K562 (cell line): ENCODE measurements around the gene TTC23L. TPM values are rescaled to one million over a fixed set of nuclear protein-coding genes. Genes with fewer than 3 reads are reported as not detected.
A peak's percentile ranks its signal among the peaks of the same experiment; 100 is the strongest.

ENCODE experiments used
- BMI1 ChIP-seq: fragments of 150-350 bp; IDR thresholded peaks from 2 replicates; pipeline ENCODE4 v1.6.1; 2014; ENCODE audit warnings: low read length
- BRD4 ChIP-seq: fragments of 200-600 bp; sonication (generic); IDR thresholded peaks from 2 replicates; pipeline ENCODE4 v1.6.1; 2017; ENCODE audit warnings: inconsistent platforms
- FOXJ2 ChIP-seq: fragments of 200-800 bp; sonication (Bioruptor generic); IDR thresholded peaks from 2 replicates; pipeline ENCODE4 v1.6.1; 2016; ENCODE audit warnings: missing genetic modification characterization, missing compliant biosample characterization
- FOXK2 ChIP-seq, 2 experiments: fragments of 450-650 bp; IDR thresholded peaks in 1 of 2; conservative IDR thresholded peaks in 1 of 2; 2 replicates each; pipeline ENCODE4 v1.6.1; 2016; ENCODE audit warnings: low read depth in 2 of 2, mild to moderate bottlenecking in 1 of 2
- GTF2E2 ChIP-seq: fragments of 200-800 bp; sonication (Bioruptor generic); IDR thresholded peaks from 2 replicates; pipeline ENCODE4 v1.6.1; 2016; ENCODE audit warnings: missing genetic modification characterization, missing compliant biosample characterization
- IRF1 ChIP-seq: sonication (generic); formaldehyde crosslinking; IDR thresholded peaks from 2 replicates; pipeline ENCODE4 v1.8.0; 2022; ENCODE audit warnings: missing genetic modification reagents, mild to moderate bottlenecking, borderline replicate concordance
- KLF1 ChIP-seq: fragments of 450-650 bp; IDR thresholded peaks from 2 replicates; pipeline ENCODE4 v1.6.1; 2016; ENCODE audit warnings: missing genetic modification characterization, missing compliant biosample characterization
- MBD2 ChIP-seq: sonication (generic); IDR thresholded peaks from 2 replicates; pipeline ENCODE4 v1.6.1; 2016; ENCODE audit warnings: low read depth, borderline replicate concordance
- MCM3 ChIP-seq: fragments of 450-650 bp; IDR thresholded peaks from 2 replicates; pipeline ENCODE4 v1.6.1; 2016
- NFXL1 ChIP-seq: fragments of 450-650 bp; formaldehyde crosslinking; IDR thresholded peaks from 2 replicates; pipeline ENCODE4 v1.4.0; 2021; ENCODE audit warnings: mild to moderate bottlenecking
- PREB ChIP-seq: sonication (generic); formaldehyde crosslinking; IDR thresholded peaks from 2 replicates; pipeline ENCODE4 v1.8.1; 2023; ENCODE audit warnings: mild to moderate bottlenecking, missing genetic modification reagents
- RERE ChIP-seq: sonication (generic); formaldehyde crosslinking; IDR thresholded peaks from 2 replicates; pipeline ENCODE4 v1.8.0; 2023; ENCODE audit warnings: missing genetic modification reagents, mild to moderate bottlenecking, borderline replicate concordance
- SMAD2 ChIP-seq: fragments of 150-350 bp; IDR thresholded peaks from 2 replicates; pipeline ENCODE4 v1.6.1; 2014; ENCODE audit warnings: low read depth, mild to moderate bottlenecking, low read length
- TAF1 ChIP-seq: IDR thresholded peaks from 2 replicates; pipeline ENCODE4 v1.6.1; 2011; ENCODE audit warnings: mild to moderate bottlenecking, low read length, moderate library complexity; ENCODE audit not compliant: insufficient read depth, control insufficient read depth, severe bottlenecking; ENCODE audit errors: extremely low read depth
- TFE3 ChIP-seq: fragments of 450-650 bp; formaldehyde crosslinking; IDR thresholded peaks from 2 replicates; pipeline ENCODE4 v1.4.0; 2020; ENCODE audit warnings: mild to moderate bottlenecking, mixed read lengths
- WHSC1 ChIP-seq: IDR thresholded peaks from one replicate; pipeline ENCODE4 v1.6.1; 2012; ENCODE audit warnings: low read length, control low read depth, inconsistent platforms
- ZNF77 ChIP-seq: fragments of 250-450 bp; sonication (Bioruptor Pico); IDR thresholded peaks from 2 replicates; pipeline ENCODE4 v1.5.0; 2020
- polyA plus RNA-seq, 8 experiments: library from polyadenylated mRNA; depleted of rRNA in 4 of 8; stranded (reverse) in 5 of 8; unstranded in 3 of 8; fragments of >200 nt; fragmentation: Nextera tagmentation in 2 of 8; fragmentation: Illumina TruSeq in 1 of 8; extraction: Ambion mirVana in 2 of 8; extraction: Trizol in 1 of 8; gene quantifications; 2 replicates each; pipeline versions ENCODE4 v1.2.1 to v1.2.3, GENCODE V29; 2011 to 2014; ENCODE audit warnings: inconsistent platforms in 1 of 8, missing spikeins in 1 of 8
- total RNA-seq, 7 experiments: library from RNA; depleted of rRNA in 6 of 7; stranded (reverse); fragments of >200 nt in 6 of 7; fragmentation: Illumina TruSeq in 2 of 7; extraction: Trizol in 2 of 7; gene quantifications; 2 replicates each; pipeline versions ENCODE4 v1.2.1 to v1.2.3, GENCODE V29; 2011 to 2021; ENCODE audit warnings: low replicate concordance in 1 of 7
- TF ChIP-seq, protein P1 (sequence below): sonication (generic); formaldehyde crosslinking; IDR thresholded peaks from 2 replicates; pipeline ENCODE4 v1.8.1; 2022; ENCODE audit warnings: missing genetic modification reagents

The TTC23L gene
- total and polyA plus RNA-seq, 9 of the 15 experiments (the other 6 are each of a cell fraction or from before 2014, with no cell fraction given): 0.03 to 0.32 (median 0.14) TPM; not detected in 2

DNA sequence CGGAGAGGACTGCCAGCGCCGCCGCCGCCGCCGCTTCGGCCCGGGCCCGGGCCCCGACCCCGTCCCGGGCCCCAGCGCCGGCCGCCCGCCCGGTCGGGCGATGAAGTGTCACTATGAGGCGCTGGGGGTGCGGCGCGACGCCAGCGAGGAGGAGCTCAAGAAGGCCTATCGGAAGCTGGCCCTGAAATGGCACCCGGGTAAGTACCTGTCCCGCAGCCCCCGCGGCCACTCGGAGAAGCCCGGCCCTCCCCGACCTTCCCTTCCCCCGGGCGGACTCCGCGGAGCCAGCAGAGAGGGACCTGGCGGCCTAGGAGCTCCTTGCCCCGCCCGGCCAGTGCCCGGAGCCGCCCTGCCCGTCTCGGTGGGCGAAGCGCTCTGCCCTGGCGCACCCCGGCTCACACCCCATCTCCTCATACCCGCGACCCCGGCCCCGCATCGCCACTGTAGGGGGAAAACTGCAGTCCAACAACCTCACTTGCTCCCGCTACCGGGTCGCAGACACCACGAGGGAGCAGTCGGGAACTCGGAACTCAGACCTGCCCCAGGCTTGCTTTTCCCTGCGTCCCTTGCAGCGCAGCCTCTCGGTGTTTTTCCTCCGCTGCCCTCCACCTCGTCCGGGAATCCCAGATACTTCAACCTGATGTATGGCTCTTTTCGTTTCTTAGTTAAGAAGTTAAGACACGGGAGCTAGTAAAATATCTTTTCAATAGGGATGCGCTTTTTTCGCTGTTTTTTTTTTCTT is 90.9 kb downstream of the TTC23L start (continued):
- TF ChIP-seq, protein P1, sequence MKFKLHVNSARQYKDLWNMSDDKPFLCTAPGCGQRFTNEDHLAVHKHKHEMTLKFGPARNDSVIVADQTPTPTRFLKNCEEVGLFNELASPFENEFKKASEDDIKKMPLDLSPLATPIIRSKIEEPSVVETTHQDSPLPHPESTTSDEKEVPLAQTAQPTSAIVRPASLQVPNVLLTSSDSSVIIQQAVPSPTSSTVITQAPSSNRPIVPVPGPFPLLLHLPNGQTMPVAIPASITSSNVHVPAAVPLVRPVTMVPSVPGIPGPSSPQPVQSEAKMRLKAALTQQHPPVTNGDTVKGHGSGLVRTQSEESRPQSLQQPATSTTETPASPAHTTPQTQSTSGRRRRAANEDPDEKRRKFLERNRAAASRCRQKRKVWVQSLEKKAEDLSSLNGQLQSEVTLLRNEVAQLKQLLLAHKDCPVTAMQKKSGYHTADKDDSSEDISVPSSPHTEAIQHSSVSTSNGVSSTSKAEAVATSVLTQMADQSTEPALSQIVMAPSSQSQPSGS (CRISPR knock-in tag): no peak
- TF ChIP-seq SMAD2: no peak
- TF ChIP-seq BRD4: no peak
- no peak for TF ChIP-seq RERE (CRISPR knock-in tag)
- no peak for TF ChIP-seq TFE3 (CRISPR knock-in tag)
- no peak for TF ChIP-seq PREB
- no peak for TF ChIP-seq MCM3
- no peak for TF ChIP-seq IRF1 (CRISPR knock-in tag)
- no peak for TF ChIP-seq ZNF77 (CRISPR knock-in tag)
- TF ChIP-seq WHSC1: no peak
- TF ChIP-seq NFXL1 (CRISPR knock-in tag): no peak
- peak; percentile 42 for TF ChIP-seq TAF1
- no peak for TF ChIP-seq FOXK2 (conservative IDR thresholded peaks at IDR 0.05 in 1 of 2, IDR thresholded peaks at IDR 0.05 in 1 of 2; ENCODE audit: low read depth in 2 of 2)
- TF ChIP-seq GTF2E2 (tag): 0 out of 2 replicates have a peak, but pooled peaks have one; percentile 42
- no peak for TF ChIP-seq KLF1 (tag)
- TF ChIP-seq FOXJ2: no peak
- TF ChIP-seq MBD2: no peak
- TF ChIP-seq BMI1: no peak
